DMS 273 treated with DMSO at 0.1 percent for 48 hours (cell line): Measurements from ENCODE around the gene SUGP2.
"Not testable (repeated sequence)": the region's sequence is repeated elsewhere in the genome, so short reads cannot be mapped to it uniquely, and the experiment has no call there.

Experiments
- DNase-seq: peaks from one replicate; lab custom pipeline; 2025; lab: John Stamatoyannopoulos, UW

SUGP2 gene

GRCh38 chr19:19031891-19032290 is 1.4 kb downstream of the SUGP2 start:
- no peak for DNase-seq

- no peak for DNase-seq
Measured at GRCh38 chr19:19028526-19028925, 4.8 kb downstream of the SUGP2 start.

GRCh38 chr19:19027228-19027627 is 6.1 kb downstream of the SUGP2 start:
- DNase-seq, result no peak

- no peak for DNase-seq
Measured at GRCh38 chr19:19026299-19026971, 6.9 kb downstream of the SUGP2 start.

GRCh38 chr19:19025861-19026260 is 7.5 kb downstream of the SUGP2 start:
- no peak for DNase-seq

- not testable (repeated sequence) for DNase-seq
Measured at GRCh38 chr19:19023376-19023775, 9.9 kb downstream of the SUGP2 start.

- no peak for DNase-seq
Measured at GRCh38 chr19:19022380-19022961, 10.8 kb downstream of the SUGP2 start.

GRCh38 chr19:19021115-19021514 is 12.2 kb downstream of the SUGP2 start:
- no peak for DNase-seq

GRCh38 chr19:19010551-19010950 is 22.8 kb downstream of the SUGP2 start:
- DNase-seq, result no peak

GRCh38 chr19:19009951-19010350 is 23.4 kb downstream of the SUGP2 start:
- DNase-seq, result no peak

- DNase-seq, result no peak
Measured at GRCh38 chr19:19006213-19006612, 27.1 kb downstream of the SUGP2 start.

GRCh38 chr19:19004144-19004543 is 29.2 kb downstream of the SUGP2 start:
- DNase-seq, result no peak

- DNase-seq, result no peak
Measured at GRCh38 chr19:18999896-19000620, 33.3 kb downstream of the SUGP2 start.

- DNase-seq, result no peak
Measured at GRCh38 chr19:18999016-18999758, 34.1 kb downstream of the SUGP2 start.

- no peak for DNase-seq
Measured at GRCh38 chr19:18998276-18998675, 35.0 kb downstream of the SUGP2 start.

GRCh38 chr19:18996796-18997394 is 36.4 kb downstream of the SUGP2 start:
- no peak for DNase-seq

GRCh38 chr19:18996351-18996750 is 37.0 kb downstream of the SUGP2 start:
- DNase-seq, result no peak

GRCh38 chr19:18995804-18996241 is 37.5 kb downstream of the SUGP2 start:
- peak; percentile 78 for DNase-seq

GRCh38 chr19:18993115-18993514 is 40.2 kb downstream of the SUGP2 start:
- DNase-seq, result peak; percentile 17

GRCh38 chr19:18992696-18993095 is 40.6 kb downstream of the SUGP2 start:
- DNase-seq, result no peak

GRCh38 chr19:18991468-18991867 is 41.8 kb downstream of the SUGP2 start:
- no peak for DNase-seq

- no peak for DNase-seq
Measured at GRCh38 chr19:18991006-18991405, 42.3 kb downstream of the SUGP2 start.
